HL-60 (cell line): ENCODE measurements around the gene MFN2.

Experiments used
- POLR2AphosphoS5 ChIP-seq: IDR thresholded peaks from 2 replicates; pipeline ENCODE4 v1.6.1; 2012; ENCODE audit warnings: low read depth
- SPI1 ChIP-seq: IDR thresholded peaks from 2 replicates; pipeline ENCODE4 v1.6.1; 2012; ENCODE audit warnings: low read depth, mild to moderate bottlenecking, borderline replicate concordance
- TF ChIP-seq, protein P1 (sequence below): IDR thresholded peaks from one replicate; pipeline ENCODE4 v1.5.1; 2011; ENCODE audit warnings: low read length, control low read depth, inconsistent platforms; ENCODE audit not compliant: insufficient read depth
- TF ChIP-seq, protein P2 (sequence below): IDR thresholded peaks from 2 replicates; pipeline ENCODE4 v1.6.1; 2012; ENCODE audit warnings: low read depth; ENCODE audit not compliant: insufficient replicate concordance

DNA sequence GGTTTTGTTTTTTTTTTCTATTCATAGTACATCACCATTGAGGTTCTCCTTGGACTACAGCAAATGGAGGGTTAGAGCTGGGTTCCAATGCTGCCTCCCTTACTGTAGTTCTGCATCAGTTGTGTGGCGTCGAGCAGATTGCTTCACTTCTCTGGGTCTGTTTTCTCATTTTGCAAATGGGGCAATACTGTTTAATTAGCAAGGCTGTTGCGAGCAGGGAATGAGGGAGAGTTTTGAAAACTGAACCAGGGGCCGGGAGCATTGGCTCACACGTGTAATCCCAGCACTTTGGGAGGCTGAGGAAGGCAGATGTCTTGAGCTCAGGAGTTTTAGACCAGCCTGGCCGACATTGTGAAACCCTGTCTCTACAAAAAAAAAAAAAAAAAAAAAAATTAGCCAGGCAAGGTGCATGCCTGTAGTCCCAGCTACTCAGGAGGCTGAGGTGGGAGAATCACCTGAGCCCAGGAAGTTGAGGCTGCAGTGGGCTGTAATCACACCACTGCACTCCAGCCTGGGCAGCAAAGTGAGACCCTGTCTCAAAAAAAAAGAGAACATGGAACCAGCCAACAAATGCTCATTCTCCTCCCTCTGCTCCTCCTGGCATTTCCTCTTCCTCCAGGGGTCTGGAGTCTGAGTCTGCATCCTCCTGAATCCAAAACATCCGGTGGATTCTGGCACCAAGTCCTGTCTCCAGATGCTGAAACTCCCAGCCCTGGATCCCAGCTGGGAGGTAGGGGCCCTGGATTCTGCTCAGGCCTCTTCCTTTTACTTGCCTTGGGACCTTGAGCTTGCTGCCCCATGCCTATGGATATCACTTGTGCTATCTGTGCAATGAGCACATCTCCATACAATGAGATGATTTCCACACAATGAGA is 49.4 kb upstream of the MFN2 start:
- TF ChIP-seq, protein P1, sequence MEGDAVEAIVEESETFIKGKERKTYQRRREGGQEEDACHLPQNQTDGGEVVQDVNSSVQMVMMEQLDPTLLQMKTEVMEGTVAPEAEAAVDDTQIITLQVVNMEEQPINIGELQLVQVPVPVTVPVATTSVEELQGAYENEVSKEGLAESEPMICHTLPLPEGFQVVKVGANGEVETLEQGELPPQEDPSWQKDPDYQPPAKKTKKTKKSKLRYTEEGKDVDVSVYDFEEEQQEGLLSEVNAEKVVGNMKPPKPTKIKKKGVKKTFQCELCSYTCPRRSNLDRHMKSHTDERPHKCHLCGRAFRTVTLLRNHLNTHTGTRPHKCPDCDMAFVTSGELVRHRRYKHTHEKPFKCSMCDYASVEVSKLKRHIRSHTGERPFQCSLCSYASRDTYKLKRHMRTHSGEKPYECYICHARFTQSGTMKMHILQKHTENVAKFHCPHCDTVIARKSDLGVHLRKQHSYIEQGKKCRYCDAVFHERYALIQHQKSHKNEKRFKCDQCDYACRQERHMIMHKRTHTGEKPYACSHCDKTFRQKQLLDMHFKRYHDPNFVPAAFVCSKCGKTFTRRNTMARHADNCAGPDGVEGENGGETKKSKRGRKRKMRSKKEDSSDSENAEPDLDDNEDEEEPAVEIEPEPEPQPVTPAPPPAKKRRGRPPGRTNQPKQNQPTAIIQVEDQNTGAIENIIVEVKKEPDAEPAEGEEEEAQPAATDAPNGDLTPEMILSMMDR, result no peak
- no peak for TF ChIP-seq POLR2AphosphoS5
- TF ChIP-seq, protein P2, sequence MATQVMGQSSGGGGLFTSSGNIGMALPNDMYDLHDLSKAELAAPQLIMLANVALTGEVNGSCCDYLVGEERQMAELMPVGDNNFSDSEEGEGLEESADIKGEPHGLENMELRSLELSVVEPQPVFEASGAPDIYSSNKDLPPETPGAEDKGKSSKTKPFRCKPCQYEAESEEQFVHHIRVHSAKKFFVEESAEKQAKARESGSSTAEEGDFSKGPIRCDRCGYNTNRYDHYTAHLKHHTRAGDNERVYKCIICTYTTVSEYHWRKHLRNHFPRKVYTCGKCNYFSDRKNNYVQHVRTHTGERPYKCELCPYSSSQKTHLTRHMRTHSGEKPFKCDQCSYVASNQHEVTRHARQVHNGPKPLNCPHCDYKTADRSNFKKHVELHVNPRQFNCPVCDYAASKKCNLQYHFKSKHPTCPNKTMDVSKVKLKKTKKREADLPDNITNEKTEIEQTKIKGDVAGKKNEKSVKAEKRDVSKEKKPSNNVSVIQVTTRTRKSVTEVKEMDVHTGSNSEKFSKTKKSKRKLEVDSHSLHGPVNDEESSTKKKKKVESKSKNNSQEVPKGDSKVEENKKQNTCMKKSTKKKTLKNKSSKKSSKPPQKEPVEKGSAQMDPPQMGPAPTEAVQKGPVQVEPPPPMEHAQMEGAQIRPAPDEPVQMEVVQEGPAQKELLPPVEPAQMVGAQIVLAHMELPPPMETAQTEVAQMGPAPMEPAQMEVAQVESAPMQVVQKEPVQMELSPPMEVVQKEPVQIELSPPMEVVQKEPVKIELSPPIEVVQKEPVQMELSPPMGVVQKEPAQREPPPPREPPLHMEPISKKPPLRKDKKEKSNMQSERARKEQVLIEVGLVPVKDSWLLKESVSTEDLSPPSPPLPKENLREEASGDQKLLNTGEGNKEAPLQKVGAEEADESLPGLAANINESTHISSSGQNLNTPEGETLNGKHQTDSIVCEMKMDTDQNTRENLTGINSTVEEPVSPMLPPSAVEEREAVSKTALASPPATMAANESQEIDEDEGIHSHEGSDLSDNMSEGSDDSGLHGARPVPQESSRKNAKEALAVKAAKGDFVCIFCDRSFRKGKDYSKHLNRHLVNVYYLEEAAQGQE, result no peak
- TF ChIP-seq SPI1, result no peak
